Glomerular visceral epithelial cell (primary cell): ENCODE measurements around the gene MED20.

ENCODE experiments used
- DNase-seq: peaks from one replicate; pipeline ENCODE4 v3.0.0-alpha.2; 2016; ENCODE audit errors: extremely low spot score

MED20 gene

GRCh38 chr6:41914343-41914742 is 6.6 kb downstream of the MED20 start:
- DNase-seq = no peak

GRCh38 chr6:41909727-41910126 is 11.2 kb downstream of the MED20 start:
- DNase-seq = no peak

GRCh38 chr6:41901882-41902519 is 18.9 kb downstream of the MED20 start:
- peak; percentile 7 for DNase-seq

- no peak for DNase-seq
These were observed 20.1 kb downstream of the MED20 start for GRCh38 chr6:41900861-41901260.

- no peak for DNase-seq
These were observed 24.7 kb downstream of the MED20 start for GRCh38 chr6:41896281-41896680.

DNA sequence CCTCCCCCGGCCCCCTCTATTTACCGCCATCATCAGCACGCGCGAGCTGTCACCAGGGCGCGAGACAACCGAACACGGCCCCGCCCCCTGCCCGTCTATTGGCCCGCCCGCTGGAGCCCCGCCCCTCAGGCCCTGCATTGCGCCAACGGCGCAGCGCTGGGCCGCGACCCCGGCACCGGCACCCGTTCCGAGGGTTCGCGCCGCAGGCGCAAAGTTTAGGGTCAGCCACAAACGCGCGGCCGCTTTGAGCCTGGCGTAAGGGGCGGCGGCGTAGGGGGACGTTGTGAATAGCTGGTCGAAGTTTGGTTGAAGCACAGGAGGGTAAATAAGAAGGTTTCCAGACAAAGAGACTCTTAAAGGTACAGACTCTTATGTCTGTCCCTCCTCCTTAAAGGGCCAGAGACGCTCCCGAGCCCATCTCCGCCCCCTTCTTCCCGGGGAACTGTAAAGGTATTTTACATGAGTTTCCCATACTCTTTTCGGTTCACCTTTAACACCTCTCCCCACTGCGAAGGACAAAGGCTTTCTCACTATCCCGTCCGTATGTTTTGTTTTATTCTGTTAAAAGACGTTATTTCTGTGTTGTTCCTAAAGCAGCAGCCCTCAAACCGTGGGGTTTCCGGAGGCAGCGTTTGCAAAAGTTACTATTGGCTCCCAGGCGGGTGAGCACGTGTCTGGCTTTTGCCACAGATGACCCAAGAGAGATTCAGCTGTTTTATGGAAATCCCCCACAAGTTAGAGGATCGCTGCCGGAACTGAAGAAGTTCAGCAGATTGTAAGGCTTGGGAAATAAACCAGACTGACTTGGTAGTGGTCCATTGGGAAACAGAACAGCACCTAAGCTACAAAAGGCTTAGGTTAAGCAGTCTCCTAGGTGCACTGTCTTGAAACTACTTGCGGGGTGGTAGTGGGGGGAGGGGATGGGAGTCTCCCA is 25.4 kb downstream of the MED20 start, which contains the start of gene USP49:
Gene USP49, minus strand, starts transcription at position 76 of the 934 bp plus-strand sequence. CDS start 88,392 bp downstream, outside the sequence.
- DNase-seq = peak; percentile 83

GRCh38 chr6:41894366-41895299 is 26.3 kb downstream of the MED20 start:
- DNase-seq = no peak

GRCh38 chr6:41892921-41893564 is 27.9 kb downstream of the MED20 start:
- no peak for DNase-seq

DNA sequence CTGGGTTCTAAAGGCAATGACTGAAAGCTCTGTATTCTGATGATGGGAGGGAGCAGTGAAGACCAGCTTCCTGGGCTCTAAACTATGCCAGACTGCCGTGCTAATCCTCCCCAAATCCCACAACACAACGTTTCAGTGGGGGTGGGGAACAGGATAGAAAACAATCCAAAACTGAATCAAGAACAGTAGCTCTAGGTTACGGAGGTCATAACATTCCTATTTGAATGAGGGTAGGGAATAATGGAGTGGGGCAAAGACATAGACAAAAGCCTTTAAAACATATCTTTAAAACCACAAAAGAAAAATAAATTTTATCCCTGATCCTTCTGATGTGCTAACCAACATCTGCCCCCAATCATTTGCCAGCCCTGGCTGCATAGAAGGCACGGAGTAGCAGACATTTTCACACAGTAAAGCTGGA is 33.6 kb downstream of the MED20 start:
- no peak for DNase-seq

DNA sequence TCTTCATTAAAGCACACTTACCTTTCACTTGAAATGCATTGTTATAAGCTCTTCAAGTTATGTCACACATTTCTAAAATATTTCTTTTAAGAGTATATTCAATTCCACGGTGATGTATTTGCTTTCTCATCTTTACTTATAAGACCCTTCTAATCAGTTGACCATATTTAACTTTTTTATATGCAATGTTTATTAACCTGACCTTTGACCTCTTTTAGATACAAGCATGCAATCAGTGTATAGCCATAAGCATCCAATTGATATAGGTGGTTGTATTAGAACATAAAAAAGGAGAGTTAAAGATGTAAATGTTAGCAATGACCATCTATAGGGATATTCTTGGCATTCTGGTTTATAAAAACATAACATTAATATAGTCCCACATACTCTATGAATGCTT is 35.0 kb downstream of the MED20 start:
- no peak for DNase-seq

- no peak for DNase-seq
These were observed 36.0 kb downstream of the MED20 start for GRCh38 chr6:41884957-41885356.

GRCh38 chr6:41881506-41881905 is 39.4 kb downstream of the MED20 start:
- no peak for DNase-seq

- peak; percentile 10 for DNase-seq
These were observed 42.0 kb downstream of the MED20 start for GRCh38 chr6:41878961-41879405.

- DNase-seq = peak; percentile 47
These were observed 42.7 kb downstream of the MED20 start for GRCh38 chr6:41878246-41878645.

GRCh38 chr6:41877051-41877680 is 43.8 kb downstream of the MED20 start:
- no peak for DNase-seq

DNA sequence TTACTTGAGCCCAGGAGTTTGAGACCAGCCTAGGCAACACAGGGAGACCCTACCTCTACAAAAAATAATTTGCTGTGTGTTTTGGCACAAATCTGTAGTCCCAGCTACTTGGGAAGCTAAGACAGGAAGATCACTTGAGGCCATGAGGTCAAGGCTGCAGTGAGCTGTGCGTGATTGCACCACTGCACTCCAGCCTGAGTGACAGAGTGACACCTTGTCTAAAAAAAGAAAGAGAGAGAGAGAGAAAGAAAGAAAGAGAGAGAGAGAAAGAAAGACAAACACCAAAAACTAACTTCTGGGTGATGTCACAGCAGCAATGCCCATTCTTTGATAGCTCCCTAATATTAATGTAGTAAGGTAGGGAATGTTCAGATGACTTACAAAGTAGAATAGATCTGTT is 46.2 kb downstream of the MED20 start:
- DNase-seq = no peak

DNA sequence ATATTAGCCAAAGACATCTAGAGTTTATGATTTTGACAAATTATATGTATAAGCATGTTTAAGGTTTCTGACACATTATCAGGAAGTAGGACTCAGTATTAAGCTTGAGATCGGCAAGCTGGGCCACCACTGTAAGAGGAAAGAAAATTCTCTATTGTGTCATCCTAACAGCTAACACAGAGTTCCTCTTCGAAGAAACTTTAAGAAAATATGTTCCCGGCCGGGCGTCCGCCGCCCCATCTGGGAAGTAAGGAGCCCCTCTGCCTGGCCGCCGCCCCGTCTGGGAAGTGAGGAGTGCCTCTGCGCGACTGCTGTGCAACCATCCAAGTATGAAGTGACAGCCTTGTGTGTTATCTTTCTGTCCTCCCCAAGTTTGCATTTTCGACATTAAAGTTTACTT is 48.8 kb downstream of the MED20 start:
- DNase-seq = no peak

GRCh38 chr6:41871691-41872090 is 49.2 kb downstream of the MED20 start:
- no peak for DNase-seq

DNA sequence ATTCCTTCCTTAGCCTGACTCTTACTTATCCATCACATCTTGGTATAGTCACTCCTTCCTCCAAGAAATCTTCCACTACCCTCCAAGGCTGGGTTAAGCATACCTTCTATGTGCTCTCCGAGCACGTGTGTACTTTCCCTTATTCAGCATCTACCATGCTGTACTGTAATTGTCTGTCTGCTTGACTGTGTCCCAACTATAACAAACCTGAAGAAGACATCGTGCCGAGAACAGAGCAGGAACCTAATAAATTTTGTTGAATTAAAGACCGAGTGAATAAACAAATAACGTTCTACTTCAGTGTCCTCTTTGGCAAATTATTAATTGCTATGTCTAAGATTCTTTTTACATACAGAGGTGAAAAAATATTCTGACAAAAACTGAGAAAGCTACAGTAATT is 61.6 kb downstream of the MED20 start:
- no peak for DNase-seq

DNA sequence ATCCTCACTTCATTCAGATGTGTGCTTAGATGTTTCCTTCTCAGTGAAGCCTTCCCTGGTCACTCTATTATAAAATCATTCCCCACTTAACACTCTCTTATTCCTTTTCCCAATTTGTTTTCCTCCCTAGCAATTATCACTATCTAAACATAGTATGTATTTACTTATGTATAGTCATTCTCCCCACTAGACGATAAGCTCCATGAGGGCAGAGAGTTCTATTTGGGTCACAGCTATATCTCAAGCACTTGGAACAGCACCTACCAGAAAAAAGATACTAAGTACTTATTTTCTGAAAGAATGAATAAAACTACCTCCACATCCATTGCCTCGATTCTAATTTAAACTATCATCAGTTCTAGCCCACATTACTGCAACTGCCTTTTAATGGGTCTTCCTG is 62.2 kb downstream of the MED20 start:
- DNase-seq = no peak
